Measurements from ENCODE around the gene EFNA2.

The EFNA2 gene

GRCh38 chr19:1309977-1310852 is 24.5 kb downstream of the EFNA2 start:
- Histone ChIP-seq H3K27ac (ENCODE audit: low read depth, low read length) (no peak overlapping the region), H3K4me1 (ENCODE audit: control insufficient read depth in 5 of 5, insufficient read depth in 5 of 5, low read length in 5 of 5) (peaks cover 0 to under 1% (median under 1%) of the 10 kb centered on the region in 5 donors), H3K9ac (ENCODE audit: low read length in 5 of 5) (no peak overlapping the region), H3K27me3 (ENCODE audit: control insufficient read depth in 5 of 5, insufficient read depth in 4 of 5, low read length in 5 of 5) (peaks cover 19 to 38% (median 35%) of the 10 kb centered on the region in 5 donors), H3K36me3 (ENCODE audit: control insufficient read depth in 5 of 5, insufficient read depth in 5 of 5, low read length in 5 of 5) (no peaks in the 10 kb centered on the region), H3K9me3 (ENCODE audit: control insufficient read depth in 5 of 5, low read length in 5 of 5) (no peaks in the 10 kb centered on the region), H3K4me3 (ENCODE audit: low read depth in 1 of 5, low read length in 5 of 5) (no peak overlapping the region)

GRCh38 chr19:1310853-1311180 is 25.1 kb downstream of the EFNA2 start:
- H3K4me1 ChIP-seq (ENCODE audit: control insufficient read depth in 5 of 5, insufficient read depth in 5 of 5, low read length in 5 of 5), result peaks cover 0 to 6% (median 5%) of the 10 kb centered on the region in 5 donors
- H3K27ac ChIP-seq (ENCODE audit: low read depth, low read length), result no peak overlapping the region
- no peak overlapping the region for H3K9ac ChIP-seq (ENCODE audit: low read length in 5 of 5)
- no peaks in the 10 kb centered on the region for H3K36me3 ChIP-seq (ENCODE audit: control insufficient read depth in 5 of 5, insufficient read depth in 5 of 5, low read length in 5 of 5)
- peaks cover 19 to 42% (median 39%) of the 10 kb centered on the region in 5 donors for H3K27me3 ChIP-seq (ENCODE audit: control insufficient read depth in 5 of 5, insufficient read depth in 4 of 5, low read length in 5 of 5)
- no peak overlapping the region for H3K4me3 ChIP-seq (ENCODE audit: low read depth in 1 of 5, low read length in 5 of 5)
- no peaks in the 10 kb centered on the region for H3K9me3 ChIP-seq (ENCODE audit: control insufficient read depth in 5 of 5, low read length in 5 of 5)

- Histone ChIP-seq H3K36me3 (ENCODE audit: control insufficient read depth in 5 of 5, insufficient read depth in 5 of 5, low read length in 5 of 5) (no peaks in the 10 kb centered on the region), H3K9ac (ENCODE audit: low read length in 5 of 5) (no peak overlapping the region), H3K4me1 (ENCODE audit: control insufficient read depth in 5 of 5, insufficient read depth in 5 of 5, low read length in 5 of 5) (peaks cover 0 to 10% (median 8%) of the 10 kb centered on the region in 5 donors), H3K27ac (ENCODE audit: low read depth, low read length) (no peak overlapping the region), H3K9me3 (ENCODE audit: control insufficient read depth in 5 of 5, low read length in 5 of 5) (no peaks in the 10 kb centered on the region), H3K4me3 (ENCODE audit: low read depth in 1 of 5, low read length in 5 of 5) (no peak overlapping the region), H3K27me3 (ENCODE audit: control insufficient read depth in 5 of 5, insufficient read depth in 4 of 5, low read length in 5 of 5) (peaks cover 27 to 50% (median 47%) of the 10 kb centered on the region in 5 donors)
Measured at GRCh38 chr19:1311543-1312091, 25.9 kb downstream of the EFNA2 start.

- no peaks in the 10 kb centered on the region for H3K36me3 ChIP-seq (ENCODE audit: control insufficient read depth in 5 of 5, insufficient read depth in 5 of 5, low read length in 5 of 5)
Measured at GRCh38 chr19:1312767-1313694, 27.4 kb downstream of the EFNA2 start.

GRCh38 chr19:1313695-1314613 is 28.3 kb downstream of the EFNA2 start:
- no peak overlapping the region for H3K27ac ChIP-seq (ENCODE audit: low read depth, low read length)
- H3K4me1 ChIP-seq (ENCODE audit: control insufficient read depth in 5 of 5, insufficient read depth in 5 of 5, low read length in 5 of 5), result peaks cover 0 to 10% (median 8%) of the 10 kb centered on the region in 5 donors
- H3K4me3 ChIP-seq (ENCODE audit: low read depth in 1 of 5, low read length in 5 of 5), result no peak overlapping the region
- H3K9ac ChIP-seq (ENCODE audit: low read length in 5 of 5), result no peak overlapping the region
- no peaks in the 10 kb centered on the region for H3K9me3 ChIP-seq (ENCODE audit: control insufficient read depth in 5 of 5, low read length in 5 of 5)
- peaks cover 38 to 66% (median 61%) of the 10 kb centered on the region in 5 donors for H3K27me3 ChIP-seq (ENCODE audit: control insufficient read depth in 5 of 5, insufficient read depth in 4 of 5, low read length in 5 of 5)
- no peaks in the 10 kb centered on the region for H3K36me3 ChIP-seq (ENCODE audit: control insufficient read depth in 5 of 5, insufficient read depth in 5 of 5, low read length in 5 of 5)

More at GRCh38 chr19:1312767-1313694, 27.4 kb downstream of the EFNA2 start:
- Histone ChIP-seq H3K9ac (ENCODE audit: low read length in 5 of 5) (no peak overlapping the region), H3K27ac (ENCODE audit: low read depth, low read length) (no peak overlapping the region), H3K27me3 (ENCODE audit: control insufficient read depth in 5 of 5, insufficient read depth in 4 of 5, low read length in 5 of 5) (peaks cover 33 to 60% (median 56%) of the 10 kb centered on the region in 5 donors), H3K9me3 (ENCODE audit: control insufficient read depth in 5 of 5, low read length in 5 of 5) (no peaks in the 10 kb centered on the region), H3K4me3 (ENCODE audit: low read depth in 1 of 5, low read length in 5 of 5) (no peak overlapping the region), H3K4me1 (ENCODE audit: control insufficient read depth in 5 of 5, insufficient read depth in 5 of 5, low read length in 5 of 5) (peaks cover 0 to 10% (median 8%) of the 10 kb centered on the region in 5 donors)

GRCh38 chr19:1315470-1316166 is 29.9 kb downstream of the EFNA2 start:
- Histone ChIP-seq H3K9ac (ENCODE audit: low read length in 5 of 5) (no peak overlapping the region), H3K4me3 (ENCODE audit: low read depth in 1 of 5, low read length in 5 of 5) (peak overlapping the region in 3 of 5 donors; percentile 35 to 49 (median 47)), H3K9me3 (ENCODE audit: control insufficient read depth in 5 of 5, low read length in 5 of 5) (no peaks in the 10 kb centered on the region), H3K4me1 (ENCODE audit: control insufficient read depth in 5 of 5, insufficient read depth in 5 of 5, low read length in 5 of 5) (peaks cover 0 to 11% (median 9%) of the 10 kb centered on the region in 5 donors), H3K36me3 (ENCODE audit: control insufficient read depth in 5 of 5, insufficient read depth in 5 of 5, low read length in 5 of 5) (no peaks in the 10 kb centered on the region), H3K27me3 (ENCODE audit: control insufficient read depth in 5 of 5, insufficient read depth in 4 of 5, low read length in 5 of 5) (peaks cover 33 to 56% (median 51%) of the 10 kb centered on the region in 5 donors), H3K27ac (ENCODE audit: low read depth, low read length) (no peak overlapping the region)

GRCh38 chr19:1316466-1316865 is 30.8 kb downstream of the EFNA2 start:
- no peaks in the 10 kb centered on the region for H3K9me3 ChIP-seq (ENCODE audit: control insufficient read depth in 5 of 5, low read length in 5 of 5)
- H3K36me3 ChIP-seq (ENCODE audit: control insufficient read depth in 5 of 5, insufficient read depth in 5 of 5, low read length in 5 of 5), result no peaks in the 10 kb centered on the region
- no peak overlapping the region for H3K9ac ChIP-seq (ENCODE audit: low read length in 5 of 5)
- H3K4me3 ChIP-seq (ENCODE audit: low read depth in 1 of 5, low read length in 5 of 5), result no peak overlapping the region
- H3K4me1 ChIP-seq (ENCODE audit: control insufficient read depth in 5 of 5, insufficient read depth in 5 of 5, low read length in 5 of 5), result peaks cover 0 to 11% (median 9%) of the 10 kb centered on the region in 5 donors
- peaks cover 33 to 56% (median 50%) of the 10 kb centered on the region in 5 donors for H3K27me3 ChIP-seq (ENCODE audit: control insufficient read depth in 5 of 5, insufficient read depth in 4 of 5, low read length in 5 of 5)
- no peak overlapping the region for H3K27ac ChIP-seq (ENCODE audit: low read depth, low read length)

- Histone ChIP-seq H3K9me3 (ENCODE audit: control insufficient read depth in 5 of 5, low read length in 5 of 5) (no peaks in the 10 kb centered on the region), H3K4me1 (ENCODE audit: control insufficient read depth in 5 of 5, insufficient read depth in 5 of 5, low read length in 5 of 5) (peaks cover 0 to 11% (median 9%) of the 10 kb centered on the region in 5 donors), H3K9ac (ENCODE audit: low read length in 5 of 5) (no peak overlapping the region), H3K36me3 (ENCODE audit: control insufficient read depth in 5 of 5, insufficient read depth in 5 of 5, low read length in 5 of 5) (no peaks in the 10 kb centered on the region), H3K27ac (ENCODE audit: low read depth, low read length) (no peak overlapping the region), H3K4me3 (ENCODE audit: low read depth in 1 of 5, low read length in 5 of 5) (no peak overlapping the region), H3K27me3 (ENCODE audit: control insufficient read depth in 5 of 5, insufficient read depth in 4 of 5, low read length in 5 of 5) (peaks cover 33 to 58% (median 52%) of the 10 kb centered on the region in 5 donors)
Measured at GRCh38 chr19:1317274-1318003, 31.8 kb downstream of the EFNA2 start.
